Stimulated activated CD8-positive, alpha-beta memory T cell treated with anti-CD3 and anti-CD28 coated beads, Interleukin-15, amount 100 ng/mL, for 4 hours (primary cell): Measurements from ENCODE around the gene TMEM129.

ENCODE experiments used
- DNase-seq, 2 donors: peaks; one replicate each; pipeline ENCODE4 v3.0.0-alpha.2; 2020; ENCODE audit warnings: low read depth in 2 of 2

TMEM129 gene

DNA sequence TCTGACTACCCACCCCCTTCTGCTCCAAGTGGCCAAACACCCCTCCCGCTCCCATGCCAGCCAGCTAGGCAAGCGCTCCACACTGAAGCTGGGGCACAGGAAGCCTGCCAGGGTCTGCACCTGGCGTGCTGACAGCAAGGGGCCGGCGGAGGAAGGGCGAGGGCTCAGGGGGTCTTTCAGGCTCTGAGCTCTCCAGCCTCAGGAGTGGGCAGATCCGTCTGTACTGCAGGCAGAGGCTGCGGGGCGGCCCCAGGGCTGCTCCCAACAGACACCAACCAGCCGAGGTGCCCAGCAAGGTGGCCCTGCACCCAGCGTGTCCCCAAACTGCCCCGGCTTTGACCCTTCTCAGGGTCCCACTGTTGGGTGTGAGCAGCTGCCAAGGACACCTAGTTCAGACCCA lies 51.9 kb downstream of the TMEM129 start:
- no peak for DNase-seq

DNA sequence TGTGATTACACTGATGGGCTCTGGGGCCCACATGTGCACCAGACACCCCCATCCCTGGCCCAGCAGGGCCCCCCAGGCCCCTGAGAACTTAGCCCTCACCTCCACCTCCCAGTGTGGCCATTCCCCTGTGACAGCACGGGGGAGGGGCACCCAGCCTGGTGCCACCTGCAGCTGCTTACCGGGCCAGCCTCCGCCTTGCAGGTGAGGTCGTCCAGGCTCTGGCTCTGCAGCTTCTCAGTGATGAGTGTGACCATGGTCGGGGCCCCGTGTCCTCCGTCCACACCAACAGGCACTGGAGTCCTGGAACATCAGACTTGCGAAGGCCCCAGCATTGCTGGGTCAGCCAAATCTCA lies 52.7 kb downstream of the TMEM129 start:
- DNase-seq, result no peak

DNA sequence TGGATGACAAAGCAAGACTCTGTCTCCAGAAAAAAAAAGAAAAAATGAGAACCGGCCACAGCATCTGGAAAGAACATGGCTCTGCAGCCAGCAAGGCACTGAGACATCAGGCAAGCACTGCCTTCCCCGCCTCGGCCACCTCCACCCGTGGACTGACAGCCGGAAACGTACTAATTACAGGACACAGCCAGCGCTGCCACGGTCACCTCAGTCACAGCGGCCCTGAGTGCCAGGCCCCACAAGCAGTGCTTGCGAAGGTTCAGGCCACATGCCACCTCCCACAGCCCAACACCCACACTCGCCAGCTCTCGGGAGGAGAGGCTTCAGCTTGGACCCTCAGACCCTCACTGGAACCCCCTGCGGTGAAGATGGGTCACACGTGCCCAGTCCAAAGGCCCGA lies 53.9 kb downstream of the TMEM129 start:
- DNase-seq, result no peak

DNA sequence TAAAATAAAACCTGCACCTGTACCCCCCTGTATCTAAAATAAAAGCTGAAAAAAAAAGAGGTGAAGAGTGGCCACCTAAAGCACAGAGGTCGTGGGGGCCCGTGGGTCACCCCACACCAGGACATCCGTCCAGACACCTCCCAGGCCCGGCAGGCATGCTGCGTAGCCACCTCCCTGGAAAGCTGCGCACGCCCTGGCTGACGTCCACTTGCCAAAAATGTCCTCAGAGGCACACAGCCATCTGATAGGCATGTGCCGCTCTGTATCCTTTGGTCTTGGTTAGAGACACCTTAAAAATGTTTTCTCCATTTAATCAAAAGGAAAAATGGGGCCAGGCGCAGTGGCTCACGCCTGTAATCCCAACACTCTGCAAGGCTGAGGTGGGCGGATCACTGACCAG lies 54.7 kb downstream of the TMEM129 start:
- no peak for DNase-seq
